ENCODE data around the gene PRXL2A. TPM values are rescaled to one million over a fixed set of nuclear protein-coding genes. Genes with fewer than 3 reads are reported as not detected.

The PRXL2A gene
- polyA plus RNA-seq, 1 of the 3 experiments (the other 2 are of a cell fraction): 15.6 TPM

- TF ChIP-seq RFX5 (IDR thresholded peaks at IDR 0.05; ENCODE audit: low read length): no peak
- no peak for TF ChIP-seq MEF2A (IDR thresholded peaks at IDR 0.05; ENCODE audit: borderline replicate concordance, low read depth)
Observed at GRCh38 chr10:80458638-80459037, 50.3 kb downstream of the PRXL2A start (continued).

GRCh38 chr10:80459047-80459865 lies 50.9 kb downstream of the PRXL2A start:
- Histone ChIP-seq H3K79me2 (ENCODE audit: insufficient read depth) (peaks cover 99% of the 10 kb centered on the region), H3K36me3 (replicated peaks in 1 of 2; ENCODE audit: control insufficient read depth in 1 of 2, insufficient read depth in 2 of 2, low read length in 1 of 2) (no peaks in the 10 kb centered on the region), H3K9ac (no peak overlapping the region), H2AFZ (ENCODE audit: low read depth) (no peak overlapping the region; the same call in 1 of the 2 replicates), H3K27ac (ENCODE audit: low read depth in 2 of 2, low read length in 1 of 2) (peak overlapping the region; percentile 62 to 92), H3K9me3 (no peaks in the 10 kb centered on the region), H3K9me2 (no peaks in the 10 kb centered on the region), H3F3A (replicated peaks; ENCODE audit: insufficient read depth) (peaks cover 8% of the 10 kb centered on the region), H3K4me2 (peak overlapping the region; percentile 67), H3K27me3 (ENCODE audit: insufficient read depth) (no peaks in the 10 kb centered on the region), H3K4me1 (ENCODE audit: control insufficient read depth in 1 of 2, insufficient read depth in 2 of 2, low read depth in 1 of 2, low read length in 1 of 2) (peaks cover 75 to 76% of the 10 kb centered on the region in 2 experiments), H3K4me3 (ENCODE audit: low read depth in 2 of 2, low read length in 1 of 2) (no peak overlapping the region; a peak in 1 of 4 replicates), H4K20me1 (ENCODE audit: insufficient read depth) (peaks cover 92% of the 10 kb centered on the region)
- 73% methylated on average over 6 of the region's 9 CpGs for WGBS (ENCODE audit: low lambda C conversion rate)
- POLR2A ChIA-PET: interaction anchor here (1.2 kb wide), 1 partner anchor 51 kb away, joined by 4 read pairs; the partner anchor contains the start of gene PRXL2A
- peak; percentile 78 for DNase-seq
- TF ChIP-seq USF1 (IDR thresholded peaks at IDR 0.05; ENCODE audit: borderline replicate concordance, low read depth) (no peak), RFX5 (IDR thresholded peaks at IDR 0.05; ENCODE audit: low read length) (no peak), PBX3 (IDR thresholded peaks at IDR 0.05) (no peak), RAD21 (IDR thresholded peaks at IDR 0.05; ENCODE audit: low read length) (peak; percentile 13; the same call in 1 of the 2 replicates), CHD2 (IDR thresholded peaks at IDR 0.05; ENCODE audit: low read length, partially characterized antibody) (no peak), REST (IDR thresholded peaks at IDR 0.05; ENCODE audit: low read depth, low read length) (no peak), GABPA (IDR thresholded peaks at IDR 0.05; ENCODE audit: low read depth) (no peak), TCF12 (IDR thresholded peaks at IDR 0.05) (no peak), FOSL2 (IDR thresholded peaks at IDR 0.05; ENCODE audit: borderline replicate concordance, low read depth) (no peak), ZBTB33 (IDR thresholded peaks at IDR 0.05; ENCODE audit: borderline replicate concordance, low read depth) (no peak), MXI1 (IDR thresholded peaks at IDR 0.05; ENCODE audit: low read depth, low read length) (0 out of 2 replicates have a peak, but pooled peaks have one; percentile 58), TEAD4 (IDR thresholded peaks at IDR 0.05; ENCODE audit: borderline replicate concordance, insufficient read depth) (no peak), CTCF (IDR thresholded peaks at IDR 0.05) (no peak), IRF3 (IDR thresholded peaks at IDR 0.05; ENCODE audit: low read depth, low read length) (no peak), JUND (IDR thresholded peaks at IDR 0.05) (no peak), NFIC (IDR thresholded peaks at IDR 0.05; ENCODE audit: borderline replicate concordance) (no peak)
- CTCF ChIA-PET: interaction anchor here (1.2 to 35.3 kb wide), 7 partner anchors 15 to 214 kb away, joined by 3 to 602 read pairs (median 3); no protein-coding TSS in a partner anchor

All from SK-N-SH (cell line).